Fibroblast of gingiva (primary cell): ENCODE data around the gene ASCL2.

Source experiments
- DNase-seq: peaks from one replicate; pipeline ENCODE4 v3.0.0-alpha.2; 2011; ENCODE audit warnings: low read depth

ASCL2 gene

GRCh38 chr11:2272228-2272945 lies 2.0 kb upstream of the ASCL2 start:
- DNase-seq, result no peak

DNA sequence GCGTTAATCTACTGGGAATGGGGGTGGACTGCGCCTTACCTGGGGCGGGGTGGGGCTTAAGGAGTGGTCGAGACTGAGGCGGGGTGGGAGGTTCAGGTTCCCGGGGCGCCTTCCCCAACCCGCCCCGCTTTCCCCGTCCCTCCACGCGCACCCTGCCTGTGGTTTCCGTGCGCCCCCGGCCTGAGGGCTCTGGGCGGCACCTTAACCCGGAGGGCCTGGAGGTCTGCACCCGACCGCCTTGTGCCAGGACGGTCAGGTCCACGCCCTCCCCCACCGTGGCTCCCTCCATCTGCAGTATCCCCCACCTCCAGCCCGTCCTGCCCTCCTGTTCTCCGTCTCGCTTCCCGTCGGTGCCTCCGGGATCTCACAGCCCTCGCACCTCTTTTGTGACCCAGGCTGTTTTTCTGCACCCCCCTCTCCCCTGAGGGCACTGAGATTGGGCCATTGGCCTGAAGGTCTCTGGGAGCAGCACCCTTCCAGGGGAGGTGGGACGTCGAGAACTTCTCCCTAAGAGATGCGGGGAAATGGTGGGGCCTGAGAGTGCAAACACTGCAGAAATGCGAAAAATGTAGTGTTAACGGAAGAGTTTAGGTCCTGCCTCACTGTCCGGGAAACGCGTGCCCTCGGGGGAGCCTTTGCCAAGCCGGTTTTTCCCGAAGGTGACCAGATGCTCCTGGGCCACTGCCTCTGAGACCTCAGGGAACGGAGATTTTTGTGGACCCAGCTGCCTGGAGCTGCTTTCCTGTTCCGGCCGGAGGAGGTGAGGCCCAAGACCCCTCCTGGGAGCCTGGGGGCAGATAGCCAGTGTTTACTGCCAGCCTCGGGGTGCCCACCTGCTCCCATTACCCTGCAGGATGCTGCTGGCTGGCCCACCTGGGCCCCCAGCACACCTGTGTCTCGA lies 1.2 kb upstream of the ASCL2 start:
- no peak for DNase-seq

DNA sequence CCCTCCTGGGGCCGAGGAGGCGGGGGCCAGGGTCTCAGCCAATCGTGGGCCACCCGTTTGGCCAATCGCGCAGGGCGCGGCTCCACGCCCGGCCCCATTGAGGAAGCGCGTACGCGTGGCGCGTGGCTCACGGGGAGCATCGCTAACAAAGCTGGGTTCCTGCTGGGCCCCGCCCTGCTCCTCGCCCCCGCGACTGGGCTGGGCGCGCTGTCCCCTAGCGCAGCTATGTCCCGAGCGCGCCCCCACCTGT lies 614 bp upstream of the ASCL2 start:
- no peak for DNase-seq

- DNase-seq, result peak; percentile 36
Measured at GRCh38 chr11:2269601-2270321, 627 bp downstream of the ASCL2 start.

GRCh38 chr11:2268729-2269600 lies 1.4 kb downstream of the ASCL2 start:
- DNase-seq, result no peak

DNA sequence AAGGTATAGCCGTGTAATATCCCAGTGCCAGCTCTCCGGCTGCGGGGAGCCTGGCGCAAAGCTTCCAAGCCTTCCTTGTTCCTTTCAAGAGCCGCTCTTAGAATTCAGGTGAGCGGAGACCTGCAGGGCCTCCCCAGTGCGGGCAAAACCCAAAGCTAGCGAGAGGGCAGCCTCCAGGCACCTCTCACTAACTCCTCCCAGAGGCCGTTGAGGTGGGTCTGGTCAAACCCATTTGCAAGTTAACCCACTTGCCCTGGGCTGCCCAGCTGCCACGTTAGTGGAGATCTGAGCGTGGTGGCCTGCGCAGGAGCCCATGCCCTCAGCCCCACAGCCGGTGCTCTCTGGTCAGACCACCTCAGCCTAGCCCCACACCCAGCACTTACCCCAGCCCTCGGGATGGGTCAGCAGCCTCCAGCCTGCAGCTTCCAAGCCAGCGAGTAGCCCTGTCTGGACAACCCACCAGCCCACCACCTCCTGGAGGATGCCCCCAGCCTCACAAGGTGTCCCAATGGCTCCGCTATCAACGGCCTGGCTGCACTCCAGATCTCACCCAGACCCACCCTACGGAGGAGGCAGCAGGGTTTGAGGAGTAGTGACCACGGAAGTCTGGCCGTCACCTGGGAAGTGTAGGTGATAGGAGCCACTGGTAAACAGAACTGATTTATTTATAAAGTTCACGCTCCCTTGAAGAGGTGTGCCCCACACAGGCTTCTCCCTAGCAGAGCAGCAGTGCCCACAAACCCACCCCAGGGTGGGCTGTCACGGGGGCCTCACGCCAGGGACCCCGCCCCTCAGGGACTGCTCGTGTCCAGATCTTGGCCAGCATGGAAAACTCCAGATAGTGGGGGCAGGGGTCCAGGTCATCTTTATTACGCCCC lies 2.3 kb downstream of the ASCL2 start:
- DNase-seq, result no peak

- DNase-seq, result no peak
Measured at GRCh38 chr11:2267306-2267850, 3.0 kb downstream of the ASCL2 start.

GRCh38 chr11:2266586-2267305 lies 3.6 kb downstream of the ASCL2 start:
- DNase-seq, result no peak

GRCh38 chr11:2265854-2266585 lies 4.4 kb downstream of the ASCL2 start:
- DNase-seq, result no peak

GRCh38 chr11:2265396-2265795 lies 5.0 kb downstream of the ASCL2 start:
- DNase-seq, result no peak

GRCh38 chr11:2264366-2265053 lies 5.9 kb downstream of the ASCL2 start:
- DNase-seq, result no peak

DNA sequence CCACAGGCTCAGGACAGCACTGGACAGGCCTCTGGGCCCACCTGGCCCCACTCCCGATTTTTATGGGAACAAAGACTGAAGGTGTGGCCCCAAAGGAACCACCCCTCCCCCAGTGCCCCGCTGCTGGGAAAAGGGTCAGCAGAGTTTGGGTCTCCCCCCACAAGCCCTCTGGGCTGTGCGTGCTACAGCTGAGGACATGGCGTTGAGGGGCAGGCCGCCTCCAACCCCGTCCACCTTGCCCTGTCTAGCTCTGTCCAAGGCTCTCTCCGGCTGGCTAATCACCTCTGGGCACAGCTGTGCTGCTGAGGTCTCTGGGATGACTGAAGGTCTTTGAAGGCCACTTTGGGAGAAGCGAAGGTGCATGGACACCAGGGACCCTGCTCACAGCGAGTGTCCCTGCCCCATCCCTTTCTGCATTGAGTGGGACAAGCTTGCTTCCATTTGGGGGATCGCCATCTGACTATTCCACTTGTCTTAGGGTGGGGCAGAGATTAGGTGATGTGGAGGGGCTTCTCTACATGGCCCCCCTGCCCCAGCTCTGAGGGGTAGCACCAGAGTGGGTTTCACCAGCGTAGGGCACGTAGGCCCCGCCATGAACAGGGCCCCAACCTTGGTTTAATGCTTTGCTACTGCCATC lies 6.5 kb downstream of the ASCL2 start:
- DNase-seq, result no peak

DNA sequence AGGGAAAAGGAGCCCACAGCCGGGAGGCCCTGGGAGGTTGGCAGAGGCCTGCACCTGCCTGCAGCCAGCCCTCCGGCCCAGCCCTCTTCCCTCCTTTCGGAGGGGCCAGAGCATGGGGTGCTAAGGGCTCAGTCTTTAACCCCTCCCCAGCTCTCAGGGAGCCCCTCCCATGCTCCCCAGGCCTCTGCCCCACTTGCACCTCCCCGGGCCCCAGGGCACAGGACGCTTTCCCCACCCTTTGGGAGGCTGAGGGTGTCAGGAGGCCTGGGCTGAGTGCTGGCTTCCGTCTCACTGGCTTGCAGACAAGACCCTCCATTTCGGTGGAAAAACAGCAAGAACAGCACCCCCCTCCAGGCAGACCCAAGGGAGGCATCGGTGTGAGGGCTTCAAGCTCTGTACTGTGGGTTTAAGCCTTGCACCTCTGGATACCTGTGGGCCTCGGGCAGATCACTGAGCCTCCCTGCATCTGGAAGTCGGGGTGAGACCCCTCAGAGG lies 7.3 kb downstream of the ASCL2 start:
- no peak for DNase-seq

DNA sequence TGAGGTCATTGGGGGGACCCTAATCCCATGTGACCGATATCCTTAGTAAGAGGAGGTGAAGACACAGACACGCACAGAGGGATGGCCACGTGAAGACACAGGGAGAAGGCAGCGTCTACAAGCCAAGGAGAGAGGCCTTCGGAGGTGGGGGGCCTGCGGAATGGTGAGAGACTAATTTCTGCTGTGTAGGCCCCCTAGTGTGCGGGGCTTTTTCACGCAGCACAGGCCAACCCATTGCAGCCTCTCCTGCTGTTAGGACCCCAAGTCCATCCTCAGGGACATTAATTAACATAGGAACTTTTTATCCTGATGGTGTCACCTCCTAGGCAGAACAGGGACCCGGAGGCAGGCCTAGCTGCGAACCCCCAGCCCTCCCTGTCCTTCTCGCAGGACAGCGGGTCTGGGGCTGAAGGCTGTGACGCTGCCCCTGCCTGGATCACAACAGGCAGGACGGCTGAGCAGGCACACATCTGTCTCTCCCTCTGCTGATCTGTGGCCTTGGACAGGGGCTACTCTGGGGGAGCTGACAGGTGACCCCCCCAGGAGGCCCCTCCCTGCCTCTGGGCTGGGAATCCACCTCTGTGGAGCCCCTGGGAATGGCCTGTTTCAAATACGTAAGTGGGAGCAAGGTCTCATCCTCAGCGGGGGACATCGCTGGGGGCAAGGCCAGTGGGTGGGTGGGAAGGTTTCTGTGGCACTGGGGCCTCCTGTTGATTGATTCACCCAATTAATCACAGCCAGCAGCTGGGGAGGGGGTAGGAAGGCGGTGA lies 7.9 kb downstream of the ASCL2 start:
- no peak for DNase-seq

- DNase-seq, result no peak
Measured at GRCh38 chr11:2261436-2262230, 8.8 kb downstream of the ASCL2 start.
